GM18526 (cell line): ENCODE results near the gene ZC3H4.

Experiments
- POLR2A ChIP-seq: IDR thresholded peaks from 3 replicates; pipeline ENCODE4 v1.6.1; 2011; ENCODE audit not compliant: insufficient read length; ENCODE audit errors: extremely low read depth

The ZC3H4 gene

GRCh38 chr19:47026889-47027288 is 86.7 kb downstream of the ZC3H4 start:
- no peak for TF ChIP-seq POLR2A

GRCh38 chr19:47026156-47026555 is 87.4 kb downstream of the ZC3H4 start:
- TF ChIP-seq POLR2A, result no peak

- TF ChIP-seq POLR2A, result no peak
Observed at GRCh38 chr19:47024502-47024901, 89.1 kb downstream of the ZC3H4 start.

GRCh38 chr19:47023448-47023794 is 90.2 kb downstream of the ZC3H4 start:
- TF ChIP-seq POLR2A, result no peak

- no peak for TF ChIP-seq POLR2A
Observed at GRCh38 chr19:47022541-47023447, 90.8 kb downstream of the ZC3H4 start.

- no peak for TF ChIP-seq POLR2A
Observed at GRCh38 chr19:47022140-47022536, 91.4 kb downstream of the ZC3H4 start.

GRCh38 chr19:47021536-47022139 is 91.9 kb downstream of the ZC3H4 start:
- TF ChIP-seq POLR2A, result no peak

- TF ChIP-seq POLR2A, result no peak
Observed at GRCh38 chr19:47020992-47021496, 92.5 kb downstream of the ZC3H4 start.

- TF ChIP-seq POLR2A, result no peak
Observed at GRCh38 chr19:47020132-47020805, 93.3 kb downstream of the ZC3H4 start.

- TF ChIP-seq POLR2A, result no peak
Observed at GRCh38 chr19:47019431-47020041, 94.0 kb downstream of the ZC3H4 start, which contains the start of gene NPAS1. TSS of gene NPAS1 (plus strand) at chr19:47019837. CDS start at chr19:47021048, 1,211 bp downstream.

GRCh38 chr19:47018923-47019322 is 94.7 kb downstream of the ZC3H4 start:
- TF ChIP-seq POLR2A, result no peak
